GM23338 (cell line): ENCODE measurements around the gene CROCC2. TPM values are rescaled to one million over a fixed set of nuclear protein-coding genes. Genes with fewer than 3 reads are reported as not detected.

ENCODE experiments used
- ZNF114 ChIP-seq: fragments of 250-450 bp; sonication (Bioruptor Pico); IDR thresholded peaks from 2 replicates; pipeline ENCODE4 v1.5.0; 2020; ENCODE audit warnings: mild to moderate bottlenecking, moderate library complexity
- polyA plus RNA-seq: library from polyadenylated mRNA; unstranded; fragments of >200 nt; fragmentation: Nextera tagmentation; extraction: Ambion mirVana; gene quantifications from 2 replicates; pipeline ENCODE4 v1.2.1, GENCODE V29; 2016
- total RNA-seq: library from RNA; depleted of rRNA; stranded (reverse); fragments of >200 nt; shearing (Covaris generic); gene quantifications from 2 replicates; pipeline ENCODE4 v1.2.3, GENCODE V29; 2014; rRNA removed
- TF ChIP-seq, protein P1 (sequence below): fragments of 250-450 bp; sonication (Bioruptor Pico); IDR thresholded peaks from 2 replicates; pipeline ENCODE4 v1.5.0; 2020; ENCODE audit warnings: mild to moderate bottlenecking, moderate library complexity

Gene CROCC2
- total and polyA plus RNA-seq, 2 experiments from 2014 or later, result not detected

DNA sequence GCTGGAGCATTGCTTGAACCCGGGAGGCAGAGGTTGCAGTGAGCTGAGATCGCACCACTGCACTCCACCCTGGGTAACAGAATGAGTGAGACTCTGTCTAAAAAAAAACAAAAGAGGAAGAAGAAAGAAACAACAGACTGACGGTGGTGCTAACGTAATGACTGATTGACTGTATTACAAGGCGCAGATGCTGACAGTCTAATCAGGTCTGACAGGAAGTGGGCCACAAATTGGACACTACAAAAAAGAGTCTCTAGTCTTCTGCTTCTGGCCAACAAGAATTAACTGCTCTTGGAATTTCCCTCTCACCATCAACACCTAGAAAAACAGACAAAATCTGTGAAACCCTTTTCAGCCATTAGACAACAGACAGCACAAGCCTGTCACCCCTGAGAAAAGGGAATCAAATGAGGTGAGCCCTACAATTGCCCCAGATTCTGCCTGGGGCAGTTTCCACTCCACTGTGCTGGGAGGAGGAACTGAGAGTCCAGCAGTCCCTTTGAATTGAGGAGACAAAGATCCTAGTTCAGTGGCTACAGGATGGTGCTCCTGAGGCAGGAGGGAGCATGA is 135.5 kb downstream of the CROCC2 start (continued):
- no peak for TF ChIP-seq ZNF114 (CRISPR knock-in tag)
- TF ChIP-seq, protein P1, sequence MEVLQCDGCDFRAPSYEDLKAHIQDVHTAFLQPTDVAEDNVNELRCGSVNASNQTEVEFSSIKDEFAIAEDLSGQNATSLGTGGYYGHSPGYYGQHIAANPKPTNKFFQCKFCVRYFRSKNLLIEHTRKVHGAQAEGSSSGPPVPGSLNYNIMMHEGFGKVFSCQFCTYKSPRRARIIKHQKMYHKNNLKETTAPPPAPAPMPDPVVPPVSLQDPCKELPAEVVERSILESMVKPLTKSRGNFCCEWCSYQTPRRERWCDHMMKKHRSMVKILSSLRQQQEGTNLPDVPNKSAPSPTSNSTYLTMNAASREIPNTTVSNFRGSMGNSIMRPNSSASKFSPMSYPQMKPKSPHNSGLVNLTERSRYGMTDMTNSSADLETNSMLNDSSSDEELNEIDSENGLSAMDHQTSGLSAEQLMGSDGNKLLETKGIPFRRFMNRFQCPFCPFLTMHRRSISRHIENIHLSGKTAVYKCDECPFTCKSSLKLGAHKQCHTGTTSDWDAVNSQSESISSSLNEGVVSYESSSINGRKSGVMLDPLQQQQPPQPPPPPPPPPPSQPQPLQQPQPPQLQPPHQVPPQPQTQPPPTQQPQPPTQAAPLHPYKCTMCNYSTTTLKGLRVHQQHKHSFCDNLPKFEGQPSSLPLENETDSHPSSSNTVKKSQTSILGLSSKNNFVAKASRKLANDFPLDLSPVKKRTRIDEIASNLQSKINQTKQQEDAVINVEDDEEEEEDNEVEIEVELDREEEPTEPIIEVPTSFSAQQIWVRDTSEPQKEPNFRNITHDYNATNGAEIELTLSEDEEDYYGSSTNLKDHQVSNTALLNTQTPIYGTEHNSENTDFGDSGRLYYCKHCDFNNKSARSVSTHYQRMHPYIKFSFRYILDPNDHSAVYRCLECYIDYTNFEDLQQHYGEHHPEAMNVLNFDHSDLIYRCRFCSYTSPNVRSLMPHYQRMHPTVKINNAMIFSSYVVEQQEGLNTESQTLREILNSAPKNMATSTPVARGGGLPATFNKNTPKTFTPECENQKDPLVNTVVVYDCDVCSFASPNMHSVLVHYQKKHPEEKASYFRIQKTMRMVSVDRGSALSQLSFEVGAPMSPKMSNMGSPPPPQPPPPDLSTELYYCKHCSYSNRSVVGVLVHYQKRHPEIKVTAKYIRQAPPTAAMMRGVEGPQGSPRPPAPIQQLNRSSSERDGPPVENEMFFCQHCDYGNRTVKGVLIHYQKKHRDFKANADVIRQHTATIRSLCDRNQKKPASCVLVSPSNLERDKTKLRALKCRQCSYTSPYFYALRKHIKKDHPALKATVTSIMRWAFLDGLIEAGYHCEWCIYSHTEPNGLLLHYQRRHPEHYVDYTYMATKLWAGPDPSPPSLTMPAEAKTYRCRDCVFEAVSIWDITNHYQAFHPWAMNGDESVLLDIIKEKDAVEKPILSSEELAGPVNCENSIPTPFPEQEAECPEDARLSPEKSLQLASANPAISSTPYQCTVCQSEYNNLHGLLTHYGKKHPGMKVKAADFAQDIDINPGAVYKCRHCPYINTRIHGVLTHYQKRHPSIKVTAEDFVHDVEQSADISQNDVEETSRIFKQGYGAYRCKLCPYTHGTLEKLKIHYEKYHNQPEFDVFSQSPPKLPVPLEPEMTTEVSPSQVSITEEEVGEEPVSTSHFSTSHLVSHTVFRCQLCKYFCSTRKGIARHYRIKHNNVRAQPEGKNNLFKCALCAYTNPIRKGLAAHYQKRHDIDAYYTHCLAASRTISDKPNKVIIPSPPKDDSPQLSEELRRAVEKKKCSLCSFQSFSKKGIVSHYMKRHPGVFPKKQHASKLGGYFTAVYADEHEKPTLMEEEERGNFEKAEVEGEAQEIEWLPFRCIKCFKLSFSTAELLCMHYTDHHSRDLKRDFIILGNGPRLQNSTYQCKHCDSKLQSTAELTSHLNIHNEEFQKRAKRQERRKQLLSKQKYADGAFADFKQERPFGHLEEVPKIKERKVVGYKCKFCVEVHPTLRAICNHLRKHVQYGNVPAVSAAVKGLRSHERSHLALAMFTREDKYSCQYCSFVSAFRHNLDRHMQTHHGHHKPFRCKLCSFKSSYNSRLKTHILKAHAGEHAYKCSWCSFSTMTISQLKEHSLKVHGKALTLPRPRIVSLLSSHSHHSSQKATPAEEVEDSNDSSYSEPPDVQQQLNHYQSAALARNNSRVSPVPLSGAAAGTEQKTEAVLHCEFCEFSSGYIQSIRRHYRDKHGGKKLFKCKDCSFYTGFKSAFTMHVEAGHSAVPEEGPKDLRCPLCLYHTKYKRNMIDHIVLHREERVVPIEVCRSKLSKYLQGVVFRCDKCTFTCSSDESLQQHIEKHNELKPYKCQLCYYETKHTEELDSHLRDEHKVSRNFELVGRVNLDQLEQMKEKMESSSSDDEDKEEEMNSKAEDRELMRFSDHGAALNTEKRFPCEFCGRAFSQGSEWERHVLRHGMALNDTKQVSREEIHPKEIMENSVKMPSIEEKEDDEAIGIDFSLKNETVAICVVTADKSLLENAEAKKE, result no peak

Other genes starting within 250 kb of the CROCC2 start
- not detected in 2 replicates for gene AQP12B, start 223.5 kb upstream of the CROCC2 start, total RNA-seq
- not detected in 2 replicates for gene AQP12B, start 223.5 kb upstream of the CROCC2 start, polyA plus RNA-seq
- not detected in 2 replicates for gene AQP12A, start 214.5 kb upstream of the CROCC2 start, total RNA-seq
- gene AQP12A, start 214.5 kb upstream of the CROCC2 start, polyA plus RNA-seq, result not detected in 2 replicates
- gene KIF1A, start 86.1 kb upstream of the CROCC2 start, total RNA-seq, result 183 and 214 TPM in 2 replicates
- gene KIF1A, start 86.1 kb upstream of the CROCC2 start, polyA plus RNA-seq, result 158 and 169 TPM in 2 replicates
- gene AGXT, start 37.5 kb upstream of the CROCC2 start, total RNA-seq, result not detected in 2 replicates
- not detected in 2 replicates for gene AGXT, start 37.5 kb upstream of the CROCC2 start, polyA plus RNA-seq
- not detected in 2 replicates for gene MAB21L4, start 10.2 kb upstream of the CROCC2 start, total RNA-seq
- gene MAB21L4, start 10.2 kb upstream of the CROCC2 start, polyA plus RNA-seq, result 0.10 TPM in 1 of 2 replicates, not detected in the other
- gene SNED1, start 92.3 kb downstream of the CROCC2 start, total RNA-seq, result 1.1 and 2.8 TPM in 2 replicates
- 1.3 and 1.5 TPM in 2 replicates for gene SNED1, start 92.3 kb downstream of the CROCC2 start, polyA plus RNA-seq
- gene MTERF4, start 196.0 kb downstream of the CROCC2 start, total RNA-seq, result 58.0 and 63.6 TPM in 2 replicates
- gene MTERF4, start 196.0 kb downstream of the CROCC2 start, polyA plus RNA-seq, result 15.3 and 15.7 TPM in 2 replicates
- gene PASK, start 243.1 kb downstream of the CROCC2 start, total RNA-seq, result 37.6 and 38.4 TPM in 2 replicates
- gene PASK, start 243.1 kb downstream of the CROCC2 start, polyA plus RNA-seq, result 12.4 and 12.5 TPM in 2 replicates
- gene PPP1R7, start 244.1 kb downstream of the CROCC2 start, total RNA-seq, result 48.2 and 60.2 TPM in 2 replicates
- gene PPP1R7, start 244.1 kb downstream of the CROCC2 start, polyA plus RNA-seq, result 94.3 and 98.6 TPM in 2 replicates